Measurements from ENCODE around the gene ATP12A. TPM values are rescaled to one million over a fixed set of nuclear protein-coding genes. Genes with fewer than 3 reads are reported as not detected.

The ATP12A gene
- polyA plus RNA-seq, 12 donors = 0.04 to 0.19 (median 0.08) TPM; not detected in 6

Other genes with a start within 250 kb of the ATP12A start
- 10 to 100 TPM in 11 of 12 donors, not detected in 1; 18.9 to 37.0 (median 27.6) TPM for gene PARP4, start 167.6 kb upstream of the ATP12A start, polyA plus RNA-seq (ENCODE audit: insufficient read length in 12 of 12)
- gene RNF17, start 83.8 kb downstream of the ATP12A start, polyA plus RNA-seq (ENCODE audit: insufficient read length in 12 of 12) = 1 to 10 TPM in 1 of 12 donors, under 1 TPM in 7, not detected in 4; 0.04 to 1.4 (median 0.19) TPM